OCI-LY1 (cell line): ENCODE measurements around the gene C11orf21.

ENCODE experiments used
- EZH2 ChIP-seq: fragments of 200-600 bp; sonication (generic), shearing (Covaris generic); IDR thresholded peaks from 2 replicates; pipeline ENCODE4 v1.8.0; 2017; ENCODE audit warnings: borderline replicate concordance, mixed run types, mild to moderate bottlenecking, antibody characterized with exemption, low read length, moderate library complexity, mixed read lengths
- TF ChIP-seq, protein P1 (sequence below): fragments of 200-600 bp; sonication (generic), shearing (Covaris generic); IDR thresholded peaks from 2 replicates; pipeline ENCODE4 v1.5.1; 2017; ENCODE audit warnings: mild to moderate bottlenecking, antibody characterized with exemption, low read length, moderate library complexity, mixed read lengths

DNA sequence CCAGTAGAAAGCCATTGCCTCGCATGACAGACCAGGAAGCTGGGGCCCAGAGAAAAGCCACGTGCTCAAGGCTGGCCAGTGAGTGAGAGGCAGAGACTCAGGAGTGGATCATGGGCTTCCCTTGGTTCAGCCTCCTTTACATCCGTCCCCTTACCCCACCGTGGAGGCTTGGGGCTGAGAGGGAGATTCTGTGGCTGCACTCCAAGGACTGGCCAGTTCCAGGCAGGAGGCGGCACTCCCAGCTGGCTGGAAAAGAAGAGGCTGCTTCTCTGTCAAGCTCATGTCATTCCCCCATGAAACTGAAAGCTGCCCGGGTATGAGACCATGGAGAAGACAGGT lies 24.7 kb downstream of the C11orf21 start:
- TF ChIP-seq, protein P1, sequence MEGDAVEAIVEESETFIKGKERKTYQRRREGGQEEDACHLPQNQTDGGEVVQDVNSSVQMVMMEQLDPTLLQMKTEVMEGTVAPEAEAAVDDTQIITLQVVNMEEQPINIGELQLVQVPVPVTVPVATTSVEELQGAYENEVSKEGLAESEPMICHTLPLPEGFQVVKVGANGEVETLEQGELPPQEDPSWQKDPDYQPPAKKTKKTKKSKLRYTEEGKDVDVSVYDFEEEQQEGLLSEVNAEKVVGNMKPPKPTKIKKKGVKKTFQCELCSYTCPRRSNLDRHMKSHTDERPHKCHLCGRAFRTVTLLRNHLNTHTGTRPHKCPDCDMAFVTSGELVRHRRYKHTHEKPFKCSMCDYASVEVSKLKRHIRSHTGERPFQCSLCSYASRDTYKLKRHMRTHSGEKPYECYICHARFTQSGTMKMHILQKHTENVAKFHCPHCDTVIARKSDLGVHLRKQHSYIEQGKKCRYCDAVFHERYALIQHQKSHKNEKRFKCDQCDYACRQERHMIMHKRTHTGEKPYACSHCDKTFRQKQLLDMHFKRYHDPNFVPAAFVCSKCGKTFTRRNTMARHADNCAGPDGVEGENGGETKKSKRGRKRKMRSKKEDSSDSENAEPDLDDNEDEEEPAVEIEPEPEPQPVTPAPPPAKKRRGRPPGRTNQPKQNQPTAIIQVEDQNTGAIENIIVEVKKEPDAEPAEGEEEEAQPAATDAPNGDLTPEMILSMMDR = no peak
- TF ChIP-seq EZH2 = no peak
